Small intestine (tissue), 7 donors: Measurements from ENCODE around the gene ZNF69. TPM values are rescaled to one million over a fixed set of nuclear protein-coding genes. Genes with fewer than 3 reads are reported as not detected.
"Not testable (repeated sequence)": the region's sequence is repeated elsewhere in the genome, so short reads cannot be mapped to it uniquely, and the experiment has no call there.

Source experiments
- DNase-seq, 2 donors: peaks; one replicate each; pipeline versions ENCODE4 v3.0.0 to v3.0.0-alpha.2; 2013
- FAIRE-seq: peaks from 2 replicates; lab custom pipeline; 2012; peaks lifted over from hg19 to GRCh38; lab: Jason Lieb, UNC
- H3K27ac ChIP-seq, 3 donors: one replicate each; pipeline ENCODE4 v1.5.1; 2013; ENCODE audit warnings: low read length in 2 of 3, mild to moderate bottlenecking in 2 of 3, control low read depth in 1 of 3, inconsistent platforms in 1 of 3, low read depth in 1 of 3, moderate library complexity in 1 of 3
- H3K27me3 ChIP-seq, 3 donors: one replicate each; pipeline ENCODE4 v1.6.1; 2013; ENCODE audit warnings: low read length in 3 of 3, inconsistent platforms in 1 of 3; ENCODE audit not compliant: control insufficient read depth in 3 of 3, insufficient read depth in 3 of 3
- H3K36me3 ChIP-seq, 3 donors: one replicate each; pipeline ENCODE4 v1.6.1; 2013; ENCODE audit warnings: low read length in 3 of 3, inconsistent platforms in 1 of 3, low read depth in 1 of 3, mild to moderate bottlenecking in 1 of 3, moderate library complexity in 1 of 3; ENCODE audit not compliant: control insufficient read depth in 3 of 3, insufficient read depth in 2 of 3
- H3K4me1 ChIP-seq, 3 donors: one replicate each; pipeline ENCODE4 v1.6.1; 2013; ENCODE audit warnings: low read length in 2 of 3, inconsistent platforms in 1 of 3, low read depth in 1 of 3, mild to moderate bottlenecking in 1 of 3, moderate library complexity in 1 of 3; ENCODE audit not compliant: control insufficient read depth in 3 of 3, insufficient read depth in 2 of 3
- H3K4me3 ChIP-seq, 3 donors: one replicate each; pipeline ENCODE4 v1.5.1; 2013; ENCODE audit warnings: low read length in 3 of 3, control low read depth in 1 of 3, inconsistent platforms in 1 of 3, low read depth in 1 of 3, mild to moderate bottlenecking in 1 of 3, moderate library complexity in 1 of 3
- H3K9me3 ChIP-seq, 2 donors: one replicate each; pipeline ENCODE4 v1.6.1; 2013; ENCODE audit warnings: low read depth in 1 of 2, low read length in 1 of 2; ENCODE audit not compliant: control insufficient read depth in 2 of 2, insufficient read depth in 1 of 2
- WGBS, 3 donors: extraction: QIAGEN DNeasy Blood & Tissue Kit; methylation state at CpG; one replicate each; pipeline ENCODE4 v1.1.7; 2013; 5-methylcytosine and 5-hydroxymethylcytosine counted together
- polyA plus RNA-seq, 4 donors: library from polyadenylated mRNA; stranded (reverse) in 3 of 4; unstranded in 1 of 4; fragments of 200-250 nt in 3 of 4; fragments of 120-200 nt in 1 of 4; gene quantifications; one replicate each; pipeline versions ENCODE4 v1.2.1 to v1.2.3, GENCODE V29; 2013
- donor health status: healthy with polysubstance abuse.
- donor health status: control.
- donor health status: control.
- donor health status: Bipolar disorder and iron deficiency.
- donor health status: healthy.

The ZNF69 gene
- polyA plus RNA-seq, 4 donors: 1.4 to 30.4 (median 3.9) TPM

DNA sequence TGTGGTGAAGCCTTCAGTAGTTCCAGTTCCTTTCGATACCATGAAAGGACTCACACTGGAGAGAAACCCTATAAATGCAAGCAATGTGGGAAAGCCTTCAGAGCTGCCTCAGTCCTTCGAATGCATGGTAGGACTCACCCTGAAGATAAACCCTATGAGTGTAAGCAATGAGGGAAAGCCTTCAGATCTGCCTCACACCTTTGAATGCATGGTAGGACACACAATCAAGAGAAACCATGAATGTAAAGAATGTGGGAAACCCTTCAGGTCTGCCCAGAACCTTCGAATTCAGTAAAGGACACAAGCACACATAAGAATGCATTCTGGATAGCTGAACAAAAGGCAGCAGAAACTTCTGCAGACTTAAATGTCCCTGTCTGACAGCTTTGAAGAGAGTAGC lies 18.3 kb downstream of the ZNF69 start:
- no peak for FAIRE-seq
- DNase-seq: no peak
- no peaks in the 10 kb centered on the region for H3K4me1 ChIP-seq
- peaks cover 5 to 58% of the 10 kb centered on the region in 2 donors for H3K9me3 ChIP-seq
- H3K4me3 ChIP-seq: no peak overlapping the region
- H3K27ac ChIP-seq: no peak overlapping the region
- H3K36me3 ChIP-seq: peaks cover 9 to 26% (median 11%) of the 10 kb centered on the region in 3 donors
- 86 to 94% (median 88%) methylated on average over 3 of the region's 3 CpGs for WGBS, 3 donors
- H3K27me3 ChIP-seq: no peaks in the 10 kb centered on the region

DNA sequence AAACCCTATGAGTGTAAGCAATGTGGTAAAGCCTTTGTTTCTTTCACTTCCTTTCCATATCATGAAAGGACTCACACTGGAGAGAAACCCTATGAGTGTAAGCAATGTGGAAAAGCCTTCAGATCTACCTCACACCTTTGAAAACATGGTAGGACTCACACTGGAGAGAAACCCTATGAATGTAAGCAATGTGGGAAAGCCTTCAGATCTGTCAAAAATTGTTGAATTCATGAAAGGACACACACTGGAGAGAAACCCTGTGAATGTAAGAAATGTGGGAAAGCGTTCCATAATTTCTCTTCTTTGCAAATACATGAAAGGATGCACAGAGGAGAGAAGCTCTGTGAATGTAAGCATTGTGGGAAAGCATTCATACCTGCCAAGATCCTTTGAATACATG lies 24.4 kb downstream of the ZNF69 start:
- not testable (repeated sequence) for H3K4me1 ChIP-seq, H3K4me3 ChIP-seq, H3K27ac ChIP-seq, FAIRE-seq, DNase-seq, H3K27me3 ChIP-seq
- 85 to 87% (median 86%) methylated on average over 1 of the region's 1 CpG for WGBS, 3 donors
- peaks cover 0 to 10% (median 0%) of the 10 kb centered on the region in 3 donors for H3K36me3 ChIP-seq
- peaks cover 2 to 50% of the 10 kb centered on the region in 2 donors for H3K9me3 ChIP-seq

DNA sequence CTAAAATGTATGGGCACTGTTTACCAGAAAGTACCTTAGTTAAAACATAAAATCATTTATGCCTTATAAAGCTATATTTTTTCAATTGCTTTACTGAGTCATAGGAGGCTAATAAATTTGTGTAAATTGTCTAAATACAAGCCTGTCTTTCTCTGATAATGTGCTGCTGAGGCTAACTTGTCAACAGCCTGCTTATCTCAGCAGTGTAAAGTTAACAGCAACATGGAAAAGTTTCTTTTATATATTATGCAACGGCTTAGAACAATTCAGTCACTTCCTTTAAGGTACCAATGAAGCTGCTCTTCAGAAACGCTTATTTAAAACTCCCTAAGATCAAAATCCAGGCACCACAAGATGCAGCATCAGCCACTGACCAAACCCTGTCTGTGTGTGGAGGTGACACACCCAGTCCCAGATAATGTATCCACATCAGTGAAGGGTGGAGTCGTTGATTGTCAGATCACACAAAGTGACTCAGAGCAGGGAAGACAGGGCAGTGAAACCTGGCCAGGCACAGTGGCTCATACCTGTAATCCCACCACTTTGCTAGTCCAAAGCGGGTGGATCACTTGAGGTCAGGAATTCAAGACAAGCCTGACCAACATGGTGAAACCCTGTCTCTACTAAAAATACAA lies 27.0 kb downstream of the ZNF69 start:
- peak in 1 of 2 donors; percentile 7 for DNase-seq
- 80 to 94% (median 84%) methylated on average over 4 of the region's 4 CpGs for WGBS, 3 donors
- not testable (repeated sequence) for H3K27ac ChIP-seq, FAIRE-seq, H3K4me3 ChIP-seq, H3K27me3 ChIP-seq, H3K4me1 ChIP-seq
- Histone ChIP-seq H3K36me3 (peaks cover 0 to 12% (median 0%) of the 10 kb centered on the region in 3 donors), H3K9me3 (peaks cover 2 to 63% of the 10 kb centered on the region in 2 donors)

DNA sequence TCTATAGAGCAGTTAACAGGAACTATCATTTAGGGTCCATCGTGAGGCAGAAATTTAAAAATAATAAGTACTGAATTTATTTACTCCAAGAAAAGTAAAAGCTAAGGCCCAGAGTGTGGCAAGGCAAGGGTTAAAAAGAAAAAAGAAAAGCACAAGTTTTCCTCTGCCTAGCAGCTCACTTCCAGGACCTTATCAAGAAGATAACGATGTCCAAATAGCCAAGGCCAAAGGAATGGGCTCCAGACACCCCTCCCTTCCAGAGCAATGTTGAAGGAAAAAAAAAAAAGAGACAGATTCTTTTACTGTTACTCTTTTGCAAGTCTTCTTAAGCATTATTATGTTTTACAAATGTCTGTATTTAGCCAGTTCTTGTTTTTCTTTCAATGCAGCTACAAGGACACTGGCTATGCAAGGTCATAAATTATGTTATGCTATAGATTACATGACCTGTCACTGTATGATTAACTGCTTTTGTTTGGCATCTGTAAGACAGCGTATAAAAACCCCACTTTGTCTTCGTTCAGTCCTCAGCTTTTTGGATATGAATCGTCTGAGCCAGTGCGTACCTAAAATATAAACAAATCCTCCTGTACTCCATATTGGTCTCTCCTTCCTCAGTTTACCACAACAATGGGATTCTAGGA lies 34.4 kb downstream of the ZNF69 start:
- H3K4me1 ChIP-seq: peaks cover 0 to 15% (median 3%) of the 10 kb centered on the region in 3 donors
- H3K27me3 ChIP-seq: no peaks in the 10 kb centered on the region
- FAIRE-seq: no peak
- peaks cover 0 to 4% (median 0%) of the 10 kb centered on the region in 3 donors for H3K36me3 ChIP-seq
- 11 to 33% (median 27%) methylated on average over 6 of the region's 6 CpGs for WGBS, 3 donors
- DNase-seq: peak; percentile 49 to 65
- H3K4me3 ChIP-seq: no peak overlapping the region
- H3K27ac ChIP-seq: no peak overlapping the region
- peaks cover 0 to 24% of the 10 kb centered on the region in 2 donors for H3K9me3 ChIP-seq

GRCh38 chr19:11924886-11925650 lies 37.5 kb downstream of the ZNF69 start, which contains the start of gene ZNF700:
Gene ZNF700 (plus strand): TSS chr19:11925107. CDS start chr19:11925211, 104 bp downstream.
- peaks cover 0 to 17% (median 0%) of the 10 kb centered on the region in 3 donors for H3K36me3 ChIP-seq
- no peak for FAIRE-seq
- 0% methylated on average over 47 to 53 of the region's 53 CpGs for WGBS, 3 donors
- peak within 1 kb of the TSS; percentile 91 to 97 (median 95) for H3K4me3 ChIP-seq
- H3K27me3 ChIP-seq: no peaks in the 10 kb centered on the region
- peak within 1 kb of the TSS; percentile 87 to 100 (median 100) for H3K27ac ChIP-seq
- H3K9me3 ChIP-seq: peaks cover 0 to 22% of the 10 kb centered on the region in 2 donors
- H3K4me1 ChIP-seq: peaks cover 0 to 15% (median 3%) of the 10 kb centered on the region in 3 donors
- peak; percentile 97 for DNase-seq

DNA sequence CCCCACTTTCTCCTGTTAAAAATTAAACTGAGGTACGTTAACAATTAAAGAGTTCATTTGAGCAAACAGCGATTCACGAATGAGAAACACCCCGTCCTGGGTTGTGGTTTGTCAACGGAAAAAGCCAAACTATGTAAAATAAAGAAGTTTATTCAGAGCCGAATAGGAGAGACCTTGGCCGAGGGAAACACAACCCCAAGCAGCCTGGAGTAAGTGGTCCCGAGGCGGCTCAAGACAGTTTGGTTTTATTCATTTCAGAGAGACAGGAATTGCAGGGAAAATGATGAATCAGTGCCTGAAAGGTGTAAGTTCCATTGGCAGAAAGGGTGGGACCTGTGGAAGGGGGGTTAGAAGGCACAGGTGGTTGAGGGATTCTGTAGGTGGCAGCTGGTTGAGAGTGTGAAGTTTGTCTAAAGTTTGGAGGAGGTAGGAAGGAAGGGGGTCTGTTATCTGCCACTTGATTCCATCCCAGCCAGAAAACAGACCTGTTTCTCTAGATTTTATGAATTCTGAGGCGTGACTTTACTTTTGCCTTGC lies 38.1 kb downstream of the ZNF69 start:
- peaks cover 0 to 23% of the 10 kb centered on the region in 2 donors for H3K9me3 ChIP-seq
- H3K27me3 ChIP-seq, DNase-seq, FAIRE-seq: not testable (repeated sequence)
- WGBS, 3 donors: 2 to 5% (median 4%) methylated on average over 10 of the region's 10 CpGs
- H3K4me3 ChIP-seq: peak overlapping the region; percentile 91 to 97 (median 95)
- H3K4me1 ChIP-seq: peaks cover 0 to 15% (median 3%) of the 10 kb centered on the region in 3 donors
- peak overlapping the region; percentile 87 to 100 (median 100) for H3K27ac ChIP-seq
- H3K36me3 ChIP-seq: peaks cover 0 to 19% (median 0%) of the 10 kb centered on the region in 3 donors

DNA sequence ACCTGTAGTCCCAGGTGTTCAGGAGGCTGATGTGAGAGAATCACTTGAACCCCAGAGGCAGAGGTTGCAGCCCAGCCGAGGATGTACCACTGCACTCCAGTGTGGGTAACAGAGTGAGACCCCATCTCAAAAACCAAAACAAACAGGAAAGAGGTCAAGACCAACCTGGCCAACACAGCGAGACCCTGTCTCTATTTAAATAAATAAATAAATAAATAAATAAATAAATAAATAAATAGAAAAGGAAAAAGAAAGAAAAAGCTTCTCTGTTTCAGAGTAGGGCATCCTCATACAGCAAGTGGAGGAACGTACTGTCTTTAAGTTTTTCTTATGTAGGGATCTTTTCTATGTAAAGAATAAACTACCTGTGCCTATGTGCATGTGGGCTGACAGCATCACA lies 39.6 kb downstream of the ZNF69 start:
- Histone ChIP-seq H3K27me3 (no peaks in the 10 kb centered on the region), H3K4me3 (no peak overlapping the region), H3K4me1 (peaks cover 0 to 13% (median 3%) of the 10 kb centered on the region in 3 donors), H3K9me3 (peaks cover 0 to 34% of the 10 kb centered on the region in 2 donors), H3K27ac (no peak overlapping the region), H3K36me3 (peaks cover 0 to 25% (median 2%) of the 10 kb centered on the region in 3 donors)
- no peak for FAIRE-seq
- 93 to 97% (median 97%) methylated on average over 3 of the region's 3 CpGs for WGBS, 3 donors
- no peak for DNase-seq

DNA sequence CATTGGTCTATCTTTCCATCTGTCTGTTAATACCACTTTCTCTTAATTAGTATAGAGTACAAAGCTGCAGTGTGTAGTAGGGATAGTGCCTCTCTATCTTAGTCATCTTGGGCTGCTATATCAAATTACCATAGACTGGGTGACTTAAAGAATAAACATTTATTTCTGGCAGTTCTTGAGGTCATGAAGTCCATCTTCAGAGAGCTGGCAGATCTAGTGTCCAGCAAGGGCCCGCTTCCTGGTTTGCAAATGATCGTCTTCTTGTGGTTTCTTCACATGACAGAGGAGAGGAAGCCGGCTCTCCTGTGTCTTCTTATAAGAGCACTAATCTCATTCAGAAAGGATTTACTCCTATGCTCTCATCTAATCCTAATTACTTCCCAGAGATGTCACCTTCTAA lies 43.5 kb downstream of the ZNF69 start:
- peaks cover 0 to 3% (median 0%) of the 10 kb centered on the region in 3 donors for H3K4me1 ChIP-seq
- FAIRE-seq: no peak
- H3K27me3 ChIP-seq: no peaks in the 10 kb centered on the region
- no peak overlapping the region for H3K27ac ChIP-seq
- no peak for DNase-seq
- no peak overlapping the region for H3K4me3 ChIP-seq
- H3K9me3 ChIP-seq: peaks cover 0 to 65% of the 10 kb centered on the region in 2 donors
- H3K36me3 ChIP-seq: peaks cover 0 to 33% (median 2%) of the 10 kb centered on the region in 3 donors
- 71 to 100% (median 72%) methylated on average over 3 of the region's 3 CpGs for WGBS, 3 donors
